Endometrium (tissue), 2 donors: ENCODE measurements around the gene RPE65.
"Not testable (repeated sequence)": the region's sequence is repeated elsewhere in the genome, so short reads cannot be mapped to it uniquely, and the experiment has no call there.

ENCODE experiments used
- FAIRE-seq: peaks from 2 replicates; lab custom pipeline; 2012; peaks lifted over from hg19 to GRCh38; lab: Jason Lieb, UNC
- donor health status: control.
- donor health status: control.

RPE65 gene

DNA sequence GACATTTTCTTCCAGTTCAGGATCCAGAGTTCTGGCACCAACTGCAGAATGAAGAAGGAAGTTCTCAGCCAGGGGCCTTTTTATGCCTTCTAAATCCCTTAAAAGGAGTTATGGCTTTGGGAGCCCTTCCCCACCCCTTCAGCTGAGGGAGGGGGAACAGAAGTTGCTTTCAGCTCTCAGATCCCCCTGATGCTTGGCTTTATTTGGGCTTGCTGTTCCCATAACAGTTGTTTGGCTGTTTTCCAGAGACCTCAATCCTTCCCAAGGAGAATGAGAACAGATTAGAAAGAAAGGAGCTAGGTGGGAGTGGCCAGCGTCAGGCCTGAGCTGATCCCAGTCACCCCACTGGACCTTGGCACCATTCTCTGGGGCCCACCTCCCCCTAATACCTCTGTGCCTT lies at the start of gene RPE65:
TSS of gene RPE65 (minus strand) at position 54 of the 400 bp plus-strand sequence. CDS start at position 5, 49 bp downstream.
- FAIRE-seq: no peak

DNA sequence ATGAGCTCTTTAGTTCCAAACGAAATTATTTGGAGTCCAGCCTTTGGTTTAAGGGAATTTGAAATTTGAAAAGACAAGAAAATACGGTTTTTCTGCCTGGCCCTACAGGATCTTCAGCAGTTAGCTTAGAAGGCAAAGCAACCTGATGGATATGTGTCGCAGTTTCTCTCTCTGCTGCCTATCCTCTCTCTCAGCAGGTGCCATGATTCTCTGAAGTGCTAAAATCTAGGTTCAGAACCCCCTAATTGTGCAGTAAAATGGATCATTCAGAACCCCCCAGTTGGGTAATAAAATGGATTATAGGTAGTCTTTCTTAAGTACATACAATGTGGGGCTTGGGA lies 47.6 kb upstream of the RPE65 start:
- FAIRE-seq: no peak

DNA sequence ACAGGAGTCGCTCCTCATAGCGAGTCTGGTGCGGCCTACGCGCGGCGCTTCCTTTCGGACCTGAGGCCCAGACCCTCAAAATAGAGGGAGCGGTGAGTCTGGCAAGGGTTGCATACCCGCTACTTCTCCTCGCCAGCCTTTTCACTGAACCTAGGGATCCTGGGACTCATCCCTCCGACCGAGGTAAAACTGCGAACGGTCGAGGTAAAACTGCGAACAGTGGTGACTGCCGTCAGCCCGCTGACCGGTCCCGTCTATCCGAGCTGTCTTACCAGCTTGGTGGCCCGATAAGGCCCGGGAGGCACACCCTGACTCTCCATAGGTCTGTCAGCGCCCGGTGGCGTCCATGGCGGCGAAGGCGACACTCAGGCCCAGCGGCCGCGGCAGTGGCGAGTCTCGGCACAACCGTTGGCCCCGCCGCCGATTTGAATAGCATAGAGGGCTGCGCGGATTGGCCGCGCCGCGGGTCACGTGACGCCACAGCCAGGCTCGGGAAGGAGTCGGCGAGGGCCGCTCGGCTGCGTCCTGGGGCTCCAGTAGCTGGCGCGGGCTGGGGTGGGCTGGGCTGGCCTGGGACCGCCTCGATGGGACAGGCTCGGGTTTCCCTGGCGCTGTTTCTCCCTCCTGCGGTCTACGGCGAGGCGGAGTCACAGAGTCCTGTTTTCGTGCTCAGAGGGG lies 47.1 kb upstream of the RPE65 start, which contains the start of gene DEPDC1:
TSS of gene DEPDC1 (minus strand) at position 403 of the 678 bp plus-strand sequence. CDS start at position 320, 83 bp downstream.
- no peak for FAIRE-seq

DNA sequence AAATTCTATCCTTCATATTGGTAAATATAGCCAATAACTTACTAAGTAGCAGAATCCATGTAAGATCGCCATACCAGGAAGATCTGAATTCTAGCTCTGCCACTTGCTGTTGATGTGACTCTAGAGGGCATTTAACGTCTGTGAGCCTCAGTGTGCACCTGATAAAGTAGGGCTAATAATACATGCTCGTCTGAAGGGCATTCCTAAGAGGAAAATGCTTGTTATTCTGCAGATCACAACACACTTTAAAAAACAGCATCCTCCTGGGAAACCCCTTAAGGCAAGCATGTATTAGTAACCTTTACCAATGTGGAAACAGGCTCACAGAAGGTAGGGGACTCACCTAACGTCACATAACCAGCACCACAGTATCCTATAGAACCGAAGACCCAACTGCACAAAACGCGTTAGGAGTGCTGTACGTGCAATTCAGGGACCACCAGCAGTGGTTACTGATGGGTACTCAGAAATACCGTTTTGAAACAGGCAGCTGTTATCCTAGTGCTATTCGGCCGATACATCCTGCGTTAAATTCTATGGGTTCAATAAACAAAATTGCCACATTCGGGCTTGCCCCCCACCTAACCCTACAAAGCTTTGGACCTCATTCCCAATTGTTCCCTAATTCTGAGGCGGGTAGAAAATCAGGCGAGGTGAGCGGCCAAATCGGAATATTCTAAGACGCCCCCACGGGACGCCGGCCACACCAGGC lies 46.4 kb upstream of the RPE65 start:
- FAIRE-seq: no peak

DNA sequence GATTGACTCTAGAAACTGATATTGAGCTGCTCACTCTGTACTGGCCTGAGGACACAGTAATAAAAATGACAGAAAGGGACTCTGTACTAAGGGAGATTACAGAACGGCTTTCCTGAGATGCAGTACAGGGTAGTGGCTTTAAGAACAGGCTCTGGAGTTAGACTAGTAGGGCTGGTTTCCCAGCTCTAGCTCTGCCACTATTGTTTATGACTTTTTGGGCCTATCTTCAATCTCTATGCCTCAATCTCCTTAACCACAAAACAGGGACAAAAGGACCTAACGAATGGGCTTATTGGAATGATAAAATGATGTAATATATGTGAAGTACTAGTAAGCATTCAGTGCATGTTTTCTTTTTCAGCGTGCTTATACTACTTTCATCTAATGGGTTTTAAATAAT lies 45.8 kb upstream of the RPE65 start:
- FAIRE-seq: no peak

DNA sequence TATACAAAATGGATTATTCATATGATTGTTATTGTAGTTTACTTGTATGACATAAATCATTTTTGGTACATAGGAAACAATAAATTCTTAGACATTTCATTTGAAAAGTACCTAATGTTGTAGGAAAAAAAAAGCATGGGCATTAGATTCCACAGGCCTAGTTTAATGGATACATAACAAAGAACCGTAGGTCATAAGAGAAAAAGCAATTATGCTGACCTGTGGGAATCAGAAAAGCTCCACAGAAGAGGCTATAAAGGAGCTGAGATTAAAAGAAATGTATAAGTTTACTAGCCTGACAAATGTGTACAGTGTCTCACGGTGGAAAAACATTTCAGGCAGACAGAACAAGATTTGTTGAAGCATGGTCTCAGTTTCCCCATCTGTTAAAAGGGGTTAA lies 43.4 kb upstream of the RPE65 start:
- FAIRE-seq: no peak

DNA sequence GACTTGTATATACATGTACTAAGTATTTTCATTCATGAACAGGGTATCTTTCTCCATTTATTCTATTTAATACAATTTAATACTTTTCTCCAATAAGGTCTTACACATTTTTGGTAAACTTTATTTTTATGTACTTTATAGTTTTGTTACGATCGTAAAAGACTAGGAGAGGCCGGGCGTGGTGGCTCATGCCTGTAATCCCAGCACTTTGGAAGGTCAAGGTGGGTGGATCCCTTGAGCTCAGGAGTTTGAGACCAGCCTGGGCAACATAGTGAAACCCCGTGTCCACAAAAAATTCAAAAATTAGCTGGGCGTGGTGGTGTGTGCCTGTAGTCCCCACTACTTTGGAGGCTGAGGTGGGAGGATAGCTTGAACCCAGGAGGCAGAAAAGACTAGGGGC lies 42.5 kb upstream of the RPE65 start:
- not testable (repeated sequence) for FAIRE-seq

DNA sequence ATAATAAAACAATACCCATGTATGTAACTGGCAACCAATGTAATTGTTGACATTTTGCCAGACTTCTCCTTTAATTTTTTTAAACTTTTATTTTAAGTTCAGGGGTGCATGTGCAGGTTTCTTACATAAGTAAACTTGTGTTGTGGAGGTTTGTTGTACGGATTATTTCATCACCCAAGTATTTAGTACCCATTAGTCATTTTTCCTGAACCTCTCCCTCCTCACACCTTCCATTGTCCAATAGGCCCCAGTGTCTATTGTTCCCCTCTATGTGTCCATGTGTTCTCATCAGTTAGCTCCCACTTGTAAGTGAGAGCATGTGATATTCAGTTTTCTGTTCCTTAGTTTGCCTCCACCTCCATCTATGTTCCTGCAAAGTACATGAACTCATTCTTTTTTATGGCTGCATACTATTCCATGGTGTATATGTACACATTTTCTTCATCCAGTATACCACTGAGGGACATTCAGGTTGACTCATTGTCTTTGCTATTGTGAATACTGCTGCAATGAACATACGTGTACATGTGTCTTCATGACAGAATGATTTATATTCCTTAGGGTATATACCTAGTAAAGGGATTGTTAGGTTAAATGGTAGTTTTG lies 40.4 kb upstream of the RPE65 start:
- no peak for FAIRE-seq

DNA sequence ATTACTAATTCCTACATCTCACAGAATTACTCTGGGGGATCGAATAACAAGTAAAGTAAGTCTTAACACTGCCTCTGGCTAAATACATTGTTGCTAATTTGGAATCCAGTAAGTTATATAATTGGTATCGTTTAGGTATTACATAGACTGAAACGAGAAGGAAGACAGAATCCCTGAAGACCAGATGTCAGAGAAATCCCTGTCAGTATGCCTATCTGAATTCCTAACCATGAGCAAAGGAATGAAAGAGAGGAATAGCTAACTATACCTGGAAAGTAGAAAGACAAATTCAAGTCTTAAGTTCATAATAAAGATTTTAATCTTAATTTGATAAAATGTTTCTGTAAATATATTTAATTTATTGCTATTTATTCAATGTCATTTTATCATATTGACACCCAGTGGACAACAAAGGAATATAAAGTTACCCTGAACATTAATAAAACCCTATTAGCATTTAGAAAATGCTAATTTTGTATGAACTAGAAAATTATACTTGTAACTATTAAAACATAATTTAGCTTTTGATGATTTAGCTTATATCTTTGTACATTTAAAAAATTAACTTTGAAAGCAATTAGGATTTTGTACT lies 35.8 kb upstream of the RPE65 start:
- FAIRE-seq: peak; percentile 61

DNA sequence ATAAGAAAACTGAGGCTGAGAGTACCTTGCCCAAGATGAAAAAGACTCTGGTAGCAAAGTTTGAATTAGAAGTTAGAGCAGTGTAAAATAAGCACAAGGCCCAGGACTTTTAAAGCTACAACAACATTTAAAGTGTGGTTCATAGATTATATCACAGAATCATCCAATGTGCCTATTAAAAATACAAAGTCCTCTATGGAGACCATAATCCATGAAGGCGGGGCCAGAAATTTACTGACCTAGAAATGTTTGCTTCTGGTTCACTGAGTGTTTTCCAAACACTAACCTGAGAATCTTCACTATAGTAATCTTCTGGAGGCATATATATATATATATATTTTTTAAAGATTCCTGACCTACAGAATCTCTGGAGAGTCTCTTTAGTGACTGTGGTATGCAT lies 34.9 kb upstream of the RPE65 start:
- no peak for FAIRE-seq

DNA sequence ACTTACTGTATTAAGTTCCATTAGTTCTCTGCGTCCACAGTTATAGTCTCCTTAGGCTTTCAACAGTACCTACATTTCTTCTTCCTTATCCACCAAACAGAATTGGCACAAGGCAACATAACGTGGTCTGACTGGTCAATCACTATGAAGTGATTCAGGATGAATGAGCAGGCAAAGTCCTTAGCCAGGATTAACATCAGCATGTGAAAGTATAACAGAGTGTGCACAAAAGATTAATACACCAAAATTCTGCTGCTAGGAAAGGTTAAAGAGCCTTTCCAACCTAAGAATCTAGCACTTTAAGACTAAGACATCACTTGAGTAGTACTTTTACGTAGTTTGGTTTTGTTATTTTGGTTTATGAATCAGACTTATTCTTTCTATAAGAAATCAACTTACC lies 31.3 kb upstream of the RPE65 start:
- FAIRE-seq: no peak

DNA sequence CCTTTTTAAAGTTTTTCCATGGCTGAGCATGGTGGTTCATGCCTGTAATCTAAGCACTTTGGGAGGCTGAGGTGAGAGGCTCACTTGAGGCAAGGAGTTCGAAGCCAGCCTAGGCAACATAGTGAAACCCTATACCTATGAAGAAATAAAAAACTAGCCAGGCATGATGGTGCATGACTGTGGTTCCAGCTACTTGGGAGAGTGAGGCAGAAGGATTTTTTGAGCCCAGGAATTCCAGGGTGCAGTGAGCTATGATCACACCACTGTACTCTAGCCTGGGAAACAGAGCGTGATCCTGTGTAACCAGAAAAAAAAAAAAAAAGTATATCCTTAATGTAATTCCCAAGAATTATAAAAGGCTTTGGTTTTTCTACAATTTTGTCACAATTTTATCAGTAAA lies 29.7 kb upstream of the RPE65 start:
- no peak for FAIRE-seq

DNA sequence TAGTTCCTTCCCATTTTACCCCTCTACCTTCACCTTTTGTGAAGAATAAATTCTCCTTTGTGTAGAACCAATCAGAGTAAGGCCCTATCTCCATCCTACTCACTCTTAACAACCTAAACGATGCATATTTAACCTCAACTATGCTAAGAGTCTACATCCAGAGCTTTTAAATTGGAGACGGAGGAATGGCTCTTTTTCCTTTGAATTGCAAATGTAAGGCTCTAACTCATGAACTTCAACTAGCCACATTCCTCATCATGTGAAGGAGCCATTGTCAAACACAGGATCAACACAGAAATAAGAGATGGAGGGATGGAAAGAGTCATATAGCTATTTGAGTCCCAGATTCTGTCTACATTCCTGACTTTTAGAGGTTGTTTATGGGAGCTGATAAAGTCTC lies 28.9 kb upstream of the RPE65 start:
- no peak for FAIRE-seq

DNA sequence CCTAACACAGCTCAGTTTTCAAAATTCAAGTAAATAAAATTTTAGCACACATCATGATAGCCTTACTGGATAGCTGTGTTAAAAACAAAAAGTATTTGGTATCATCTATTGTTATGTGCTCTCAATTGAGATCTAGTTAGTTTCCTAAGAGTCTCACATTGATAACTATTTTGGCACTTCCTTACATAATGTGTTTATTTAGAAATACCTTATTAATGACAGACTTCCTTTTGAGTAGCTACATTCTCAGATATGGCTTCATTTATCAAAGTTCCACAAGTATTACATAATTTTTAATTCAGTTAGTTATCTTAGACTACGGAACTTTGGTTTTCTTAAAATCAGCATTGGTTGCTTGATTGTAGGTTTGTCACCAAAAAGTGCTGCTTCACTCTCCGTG lies 26.9 kb upstream of the RPE65 start:
- peak; percentile 41 for FAIRE-seq

DNA sequence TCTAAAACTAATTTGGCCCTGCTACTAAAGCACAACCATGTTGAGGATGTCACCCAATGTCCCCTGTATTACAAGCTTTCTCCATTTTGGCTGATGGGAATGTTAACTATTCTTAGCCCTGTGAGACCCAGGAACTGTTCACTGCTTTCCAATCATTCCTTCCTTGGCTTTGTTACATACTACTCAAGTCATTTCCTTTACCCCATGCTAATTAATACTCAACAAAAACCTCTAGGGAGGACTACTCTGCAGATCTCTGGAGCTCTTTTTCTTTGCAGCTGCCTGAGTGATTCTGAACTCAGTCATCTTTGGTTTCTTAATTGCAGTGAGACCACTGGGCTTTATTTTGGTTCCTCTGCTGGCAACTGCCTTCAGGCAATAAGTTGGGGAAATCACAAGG lies 23.3 kb upstream of the RPE65 start:
- FAIRE-seq: no peak

DNA sequence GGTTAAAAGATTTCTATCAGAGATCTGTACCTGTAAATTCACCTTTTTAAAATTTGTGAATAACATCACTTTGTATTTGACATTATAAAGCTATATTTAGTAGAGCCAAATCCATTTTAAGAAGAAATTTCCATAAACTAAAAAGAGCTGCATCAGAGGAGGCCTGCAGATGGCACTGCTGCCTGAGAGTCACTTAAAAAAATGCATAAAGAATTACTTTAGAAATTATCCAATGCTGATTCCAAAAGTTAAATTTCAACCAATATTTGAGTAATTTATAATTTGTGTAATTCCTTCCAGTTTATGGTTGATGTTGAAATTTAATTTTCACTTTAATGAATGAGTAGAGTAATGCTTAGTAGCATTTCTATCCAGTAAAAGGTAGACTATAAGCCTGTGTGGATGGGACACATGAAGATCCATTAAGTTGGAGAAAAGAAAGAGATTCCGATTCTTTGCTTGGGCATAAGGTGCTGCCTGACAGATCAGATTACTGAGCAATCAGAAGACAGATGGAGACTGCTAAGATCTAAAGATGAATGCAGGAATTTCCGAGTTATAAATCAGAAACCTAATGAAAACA lies 20.7 kb upstream of the RPE65 start:
- peak; percentile 68 for FAIRE-seq

DNA sequence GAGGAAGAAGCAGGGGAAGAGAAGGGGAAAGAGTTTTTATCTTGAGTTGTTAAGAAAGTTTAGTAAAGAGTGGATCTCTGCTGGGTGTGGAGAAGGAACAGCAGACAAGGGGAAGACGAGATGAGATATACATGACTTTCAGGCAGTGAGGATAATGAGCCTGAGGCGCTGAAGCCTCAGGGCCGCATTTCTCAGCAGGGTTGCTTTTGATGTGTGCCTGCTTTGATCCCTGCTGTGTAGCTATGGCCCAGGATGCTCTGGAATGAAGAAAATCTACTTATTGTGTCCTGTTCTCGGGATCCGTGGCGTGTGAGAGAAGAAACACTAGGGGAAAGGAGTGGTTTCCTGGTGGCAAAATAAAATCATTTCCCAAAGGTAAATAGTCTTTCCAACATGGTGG lies 15.1 kb upstream of the RPE65 start:
- FAIRE-seq: no peak

DNA sequence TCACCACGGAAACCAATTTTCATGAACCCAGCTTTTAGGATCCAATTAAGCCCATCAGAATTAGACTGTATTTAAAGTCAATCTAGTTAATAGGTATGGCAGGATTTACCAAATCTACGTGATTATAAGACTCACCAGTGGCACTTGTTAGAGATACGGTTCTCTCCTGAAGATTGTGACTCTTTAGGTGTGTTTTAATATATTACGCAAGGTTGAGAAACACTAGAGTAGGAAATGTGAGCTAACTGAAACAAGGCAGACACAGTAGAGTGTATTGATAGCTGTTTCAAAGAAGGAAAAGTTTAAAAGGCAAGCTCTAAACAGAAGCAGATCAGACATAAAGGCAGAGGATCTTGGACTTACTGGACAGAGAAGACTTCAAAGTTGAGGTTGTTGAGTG lies 11.2 kb upstream of the RPE65 start:
- FAIRE-seq: no peak

DNA sequence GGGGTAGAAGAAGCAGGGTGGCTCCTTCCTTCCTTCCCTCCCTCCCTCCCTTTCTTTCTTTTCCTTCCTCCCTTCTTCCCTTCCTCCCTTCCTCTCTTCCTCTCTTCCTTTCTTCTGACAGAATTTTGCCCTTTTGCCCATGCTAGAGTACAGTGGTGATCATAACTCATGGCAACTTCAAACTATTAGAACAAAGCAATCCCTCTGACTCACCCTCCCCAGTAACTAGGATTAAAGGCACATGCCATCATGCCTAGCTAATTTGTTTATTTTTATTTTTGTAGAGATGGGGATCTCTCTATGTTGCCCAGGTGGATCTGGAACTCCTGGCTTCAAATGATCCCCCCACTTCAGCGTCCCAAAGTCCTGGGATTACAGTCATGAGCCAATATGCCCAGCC lies 10.0 kb upstream of the RPE65 start:
- FAIRE-seq: no peak

DNA sequence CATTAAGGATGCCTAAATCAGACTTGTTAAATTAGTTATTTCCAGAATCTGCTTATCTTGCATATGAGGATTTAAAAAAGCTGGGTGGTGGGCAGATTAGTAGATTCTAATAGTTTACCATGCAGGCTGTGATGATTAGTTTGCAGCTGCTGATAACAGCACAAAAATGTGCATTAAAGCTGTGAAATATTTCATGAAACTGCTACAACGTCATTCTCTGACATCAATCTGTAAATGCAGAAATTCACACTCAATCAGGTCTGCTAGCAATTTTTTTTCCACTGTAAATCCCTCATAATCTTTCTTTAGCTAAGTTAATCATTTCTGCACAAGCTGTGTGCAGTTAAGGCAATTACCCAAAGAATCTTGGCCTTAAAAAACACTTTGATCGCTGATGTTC lies 9.3 kb upstream of the RPE65 start:
- no peak for FAIRE-seq

DNA sequence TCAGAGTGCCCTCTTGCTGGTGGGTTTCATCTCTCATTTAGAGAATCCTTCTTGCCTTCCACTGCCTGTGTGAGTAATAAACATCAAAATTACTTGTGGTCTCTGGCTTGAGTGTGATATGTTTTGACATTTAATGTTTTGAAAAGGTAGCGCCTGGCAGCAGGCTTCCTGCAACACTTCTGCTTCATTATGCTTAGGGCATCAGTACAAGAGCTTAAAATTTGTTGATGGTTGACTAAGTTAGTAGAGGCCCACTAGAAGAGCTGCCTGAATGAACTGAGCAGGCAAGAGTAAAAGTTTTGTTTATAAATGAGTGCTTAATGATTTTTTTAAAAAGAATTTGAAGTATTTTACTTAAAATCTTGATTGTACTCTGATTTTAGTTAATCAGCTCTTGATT lies 6.4 kb upstream of the RPE65 start:
- no peak for FAIRE-seq

DNA sequence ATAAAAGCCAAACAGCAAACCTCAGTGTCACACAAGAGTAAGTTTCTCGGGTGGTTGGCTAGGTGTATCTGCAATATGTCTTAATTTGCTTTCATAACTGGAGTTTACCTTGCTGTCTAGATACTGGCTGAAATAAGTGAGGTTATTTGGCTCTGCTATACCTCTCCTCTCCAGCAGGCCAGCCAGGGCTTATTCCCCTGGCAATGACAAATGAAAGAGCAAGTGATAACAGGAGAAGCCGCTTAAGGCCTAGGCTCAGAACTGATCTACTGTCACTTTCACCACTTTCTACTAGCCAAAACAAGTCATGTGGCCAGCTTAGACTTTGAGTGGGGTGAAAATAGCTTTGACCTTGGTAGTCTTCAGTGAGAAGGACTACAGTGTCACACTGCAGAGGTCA lies 4.8 kb upstream of the RPE65 start:
- FAIRE-seq: no peak
